ENCODE data around the gene ELMO1.

The ELMO1 gene

GRCh38 chr7:37393476-37393875 lies 55.2 kb downstream of the ELMO1 start:
- Histone ChIP-seq H3K9me3 (ENCODE audit: control insufficient read depth, insufficient read depth, low read length) (no peaks in the 10 kb centered on the region), H3K4me3 (ENCODE audit: low read length) (no peak overlapping the region), H3K4me2 (ENCODE audit: low read length) (no peak overlapping the region), H3K79me2 (ENCODE audit: control insufficient read depth, low read length) (no peaks in the 10 kb centered on the region), H3K9me2 (replicated peaks; ENCODE audit: control insufficient read depth, low read length) (no peaks in the 10 kb centered on the region), H3K36me3 (ENCODE audit: control insufficient read depth, low read length) (no peaks in the 10 kb centered on the region), H3F3A (ENCODE audit: control insufficient read depth, insufficient read depth) (no peaks in the 10 kb centered on the region), H4K20me1 (ENCODE audit: control insufficient read depth, insufficient read depth, low read depth, low read length) (no peaks in the 10 kb centered on the region), H3K4me1 (ENCODE audit: control insufficient read depth, low read length) (no peaks in the 10 kb centered on the region), H3K27me3 (ENCODE audit: control insufficient read depth, low read length) (no peaks in the 10 kb centered on the region), H3K27ac (ENCODE audit: low read depth, low read length) (no peak overlapping the region)
- TF ChIP-seq CTCF (IDR thresholded peaks at IDR 0.05; ENCODE audit: low read depth, low read length, poor library complexity, severe bottlenecking) = no peak
- TF ChIP-seq EZH2phosphoT487 (IDR thresholded peaks at IDR 0.05; ENCODE audit: borderline replicate concordance, low read length) = no peak

GRCh38 chr7:37392673-37393017 lies 56.0 kb downstream of the ELMO1 start:
- Histone ChIP-seq H3K4me3 (ENCODE audit: low read length) (no peak overlapping the region), H4K20me1 (ENCODE audit: control insufficient read depth, insufficient read depth, low read depth, low read length) (no peaks in the 10 kb centered on the region), H3F3A (ENCODE audit: control insufficient read depth, insufficient read depth) (no peaks in the 10 kb centered on the region), H3K36me3 (ENCODE audit: control insufficient read depth, low read length) (no peaks in the 10 kb centered on the region), H3K9me2 (replicated peaks; ENCODE audit: control insufficient read depth, low read length) (no peaks in the 10 kb centered on the region), H3K27ac (ENCODE audit: low read depth, low read length) (no peak overlapping the region), H3K27me3 (ENCODE audit: control insufficient read depth, low read length) (no peaks in the 10 kb centered on the region), H3K4me2 (ENCODE audit: low read length) (no peak overlapping the region), H3K9me3 (ENCODE audit: control insufficient read depth, insufficient read depth, low read length) (no peaks in the 10 kb centered on the region), H3K79me2 (ENCODE audit: control insufficient read depth, low read length) (no peaks in the 10 kb centered on the region), H3K4me1 (ENCODE audit: control insufficient read depth, low read length) (no peaks in the 10 kb centered on the region)
- TF ChIP-seq EZH2phosphoT487 (IDR thresholded peaks at IDR 0.05; ENCODE audit: borderline replicate concordance, low read length) (no peak), CTCF (IDR thresholded peaks at IDR 0.05; ENCODE audit: low read depth, low read length, poor library complexity, severe bottlenecking) (no peak)

GRCh38 chr7:37391791-37392672 lies 56.6 kb downstream of the ELMO1 start:
- H3K4me2 ChIP-seq (ENCODE audit: low read length) = no peak overlapping the region
- H3K9me3 ChIP-seq (ENCODE audit: control insufficient read depth, insufficient read depth, low read length) = no peaks in the 10 kb centered on the region
- H3K79me2 ChIP-seq (ENCODE audit: control insufficient read depth, low read length) = no peaks in the 10 kb centered on the region
- no peaks in the 10 kb centered on the region for H4K20me1 ChIP-seq (ENCODE audit: control insufficient read depth, insufficient read depth, low read depth, low read length)
- H3K27ac ChIP-seq (ENCODE audit: low read depth, low read length) = no peak overlapping the region
- H3K4me3 ChIP-seq (ENCODE audit: low read length) = no peak overlapping the region
- TF ChIP-seq EZH2phosphoT487 (IDR thresholded peaks at IDR 0.05; ENCODE audit: borderline replicate concordance, low read length) (no peak), CTCF (IDR thresholded peaks at IDR 0.05; ENCODE audit: low read depth, low read length, poor library complexity, severe bottlenecking) (no peak)
- H3F3A ChIP-seq (ENCODE audit: control insufficient read depth, insufficient read depth) = no peaks in the 10 kb centered on the region
- H3K4me1 ChIP-seq (ENCODE audit: control insufficient read depth, low read length) = no peaks in the 10 kb centered on the region
- no peaks in the 10 kb centered on the region for H3K36me3 ChIP-seq (ENCODE audit: control insufficient read depth, low read length)
- no peaks in the 10 kb centered on the region for H3K27me3 ChIP-seq (ENCODE audit: control insufficient read depth, low read length)
- H3K9me2 ChIP-seq (replicated peaks; ENCODE audit: control insufficient read depth, low read length) = no peaks in the 10 kb centered on the region
